IMR-90 (cell line): ENCODE results near the gene SLC16A8. TPM values are rescaled to one million over a fixed set of nuclear protein-coding genes. Genes with fewer than 3 reads are reported as not detected.

Experiments used
- ATAC-seq: fragments of 200-7000 bp; cut with Tn5 transposase; 2 replicates; pipeline ENCODE4 v1.9.1; 2020; ENCODE audit warnings: low read depth, mild to moderate bottlenecking, moderate library complexity
- BruUV-seq: library from RNA; stranded (reverse); fragments of 400-500 nt; replicated peaks from 2 replicates; lab custom pipeline; 2021; lab: Mats Ljungman, UMichigan
- CTCF ChIA-PET: fragments of 300-600 bp; formaldehyde crosslinking; extraction: SDS; loops from one replicate; lab custom pipeline; 2021; ENCODE audit warnings: antibody characterized with exemption; lab: Yijun Ruan, JAX
- POLR2A ChIA-PET: fragments of 300-600 bp; sonication (Branson Sonifier 250); formaldehyde crosslinking; loops from one replicate; lab custom pipeline; 2022; ENCODE audit warnings: antibody characterized with exemption; ENCODE audit not compliant: unreplicated experiment; lab: Charles Lee
- DNase-seq: peaks from one replicate; pipeline ENCODE4 v3.0.0; 2013
- H2AFZ ChIP-seq: replicated peaks from 2 replicates; pipeline ENCODE3; 2013; ENCODE audit warnings: low read length, mild to moderate bottlenecking; ENCODE audit not compliant: poor library complexity
- H2AK5ac ChIP-seq: 2 replicates; pipeline ENCODE4 v1.6.1; 2013; ENCODE audit warnings: low read depth, low read length, inconsistent platforms
- H2AK9ac ChIP-seq: replicated peaks from 2 replicates; pipeline ENCODE3; 2013; ENCODE audit warnings: mild to moderate bottlenecking, low read depth, low read length, moderate library complexity; ENCODE audit not compliant: poor library complexity
- H2BK120ac ChIP-seq: 2 replicates; pipeline ENCODE4 v1.6.1; 2013; ENCODE audit warnings: low read depth, low read length, inconsistent platforms
- H2BK15ac ChIP-seq: 3 replicates; pipeline ENCODE4 v1.6.1; 2013; ENCODE audit warnings: low read depth, low read length, inconsistent platforms
- H2BK20ac ChIP-seq: 2 replicates; pipeline ENCODE4 v1.6.1; 2013; ENCODE audit warnings: low read depth, mild to moderate bottlenecking, inconsistent platforms, low read length, moderate library complexity
- H2BK5ac ChIP-seq: 2 replicates; pipeline ENCODE4 v1.6.1; 2013; ENCODE audit warnings: mild to moderate bottlenecking, low read depth, low read length, inconsistent platforms; ENCODE audit not compliant: poor library complexity, severe bottlenecking
- H3K14ac ChIP-seq: replicated peaks from 2 replicates; pipeline ENCODE4 v1.6.1; 2013; ENCODE audit warnings: low read depth, low read length, inconsistent platforms
- H3K18ac ChIP-seq: 2 replicates; pipeline ENCODE4 v1.6.1; 2013; ENCODE audit warnings: low read depth, low read length, control low read depth
- H3K23ac ChIP-seq: 2 replicates; pipeline ENCODE4 v1.6.1; 2013; ENCODE audit warnings: low read depth, low read length, inconsistent platforms
- H3K27ac ChIP-seq: 2 replicates; pipeline ENCODE4 v1.5.1; 2013; ENCODE audit warnings: mild to moderate bottlenecking, control low read depth, low read length; ENCODE audit not compliant: insufficient read depth
- H3K27me3 ChIP-seq: 2 replicates; pipeline ENCODE4 v1.6.1; 2013; ENCODE audit warnings: low read length; ENCODE audit not compliant: control insufficient read depth, insufficient read depth
- H3K36me3 ChIP-seq: 2 replicates; pipeline ENCODE4 v1.6.1; 2013; ENCODE audit warnings: low read length, mixed read lengths; ENCODE audit not compliant: control insufficient read depth, insufficient read depth
- H3K4ac ChIP-seq: 2 replicates; pipeline ENCODE4 v1.6.1; 2013; ENCODE audit warnings: low read depth, low read length, inconsistent platforms
- H3K4me1 ChIP-seq: 2 replicates; pipeline ENCODE4 v1.6.1; 2013; ENCODE audit warnings: low read length, mixed read lengths; ENCODE audit not compliant: control insufficient read depth, insufficient read depth
- H3K4me2 ChIP-seq: 2 replicates; pipeline ENCODE4 v1.6.1; 2013; ENCODE audit warnings: low read depth, mild to moderate bottlenecking, control low read depth, low read length, moderate library complexity
- H3K4me3 ChIP-seq: 2 replicates; pipeline ENCODE4 v1.5.1; 2013; ENCODE audit warnings: low read depth, mild to moderate bottlenecking, control low read depth, low read length, moderate library complexity; ENCODE audit not compliant: insufficient read depth
- H3K56ac ChIP-seq: 2 replicates; pipeline ENCODE4 v1.6.1; 2013; ENCODE audit warnings: low read length, inconsistent platforms; ENCODE audit not compliant: insufficient read depth; ENCODE audit errors: extremely low read depth
- H3K79me1 ChIP-seq, 2 experiments: 2 replicates each; pipeline ENCODE4 v1.6.1; 2013; ENCODE audit warnings: low read length in 2 of 2, inconsistent platforms in 1 of 2, low read depth in 1 of 2
- H3K9ac ChIP-seq: 2 replicates; pipeline ENCODE4 v1.6.1; 2013; ENCODE audit warnings: low read depth, low read length, control low read depth
- H3K9me1 ChIP-seq: 2 replicates; pipeline ENCODE4 v1.6.1; 2013; ENCODE audit warnings: low read length, inconsistent platforms; ENCODE audit not compliant: insufficient read depth
- H3K9me3 ChIP-seq: 2 replicates; pipeline ENCODE4 v1.6.1; 2013; ENCODE audit warnings: low read length; ENCODE audit not compliant: control insufficient read depth, insufficient read depth
- H4K20me1 ChIP-seq: 2 replicates; pipeline ENCODE4 v1.6.1; 2013; ENCODE audit warnings: low read length, inconsistent platforms; ENCODE audit not compliant: insufficient read depth
- H4K5ac ChIP-seq: 2 replicates; pipeline ENCODE4 v1.6.1; 2013; ENCODE audit warnings: mild to moderate bottlenecking, low read depth, low read length, control low read depth
- H4K8ac ChIP-seq, 2 experiments: 2 replicates each; pipeline ENCODE4 v1.6.1; 2013; ENCODE audit warnings: low read depth in 2 of 2, low read length in 2 of 2, control low read depth in 1 of 2, inconsistent platforms in 1 of 2
- H4K91ac ChIP-seq: 2 replicates; pipeline ENCODE4 v1.6.1; 2013; ENCODE audit warnings: low read depth, low read length, inconsistent platforms; ENCODE audit not compliant: insufficient read depth
- CEBPB ChIP-seq: IDR thresholded peaks from 2 replicates; pipeline ENCODE4 v1.6.1; 2012; ENCODE audit warnings: low read depth, low read length, improper control_type of control experiment
- MAZ ChIP-seq: IDR thresholded peaks from 2 replicates; pipeline ENCODE4 v1.6.1; 2012; ENCODE audit warnings: low read depth, mild to moderate bottlenecking, low read length, improper control_type of control experiment, moderate library complexity, borderline replicate concordance
- NFE2L2 ChIP-seq: fragments of 150-350 bp; IDR thresholded peaks from 2 replicates; pipeline ENCODE4 v1.6.1; 2016; ENCODE audit warnings: low read depth, mild to moderate bottlenecking, low read length
- RAD21 ChIP-seq: IDR thresholded peaks from 2 replicates; pipeline ENCODE4 v1.6.1; 2012; ENCODE audit warnings: low read length, improper control_type of control experiment
- WGBS, 2 experiments: methylation state at CpG; one replicate each; pipeline versions ENCODE4 v1.1.5 to v1.1.7; 2013; ENCODE audit warnings: missing lambda C conversion rate in 2 of 2; ENCODE audit not compliant: insufficient read length in 1 of 2; ENCODE audit errors: extremely low coverage in 2 of 2; 5-methylcytosine and 5-hydroxymethylcytosine counted together
- dilution Hi-C: fragments of 300-500 bp; cut with HindIII; formaldehyde crosslinking; loops from one replicate; pipeline ENCODE4 v1.14.3; 2018; ENCODE audit warnings: low sequenced_read_pairs; ENCODE audit not compliant: unreplicated experiment
- in situ Hi-C: fragments of 300-500 bp; cut with MboI; formaldehyde crosslinking; loops from 3 replicates; pipeline ENCODE4 v1.14.3; 2019; ENCODE audit warnings: low sequenced_read_pairs, inconsistent platforms, mixed read lengths
- intact Hi-C: fragments of 100-400 bp; cut with micrococcal nuclease; formaldehyde crosslinking; loops from 2 replicates; pipeline ENCODE4 v1.10.0; 2022
- polyA plus RNA-seq, 3 experiments: library from polyadenylated mRNA; depleted of rRNA; stranded (reverse); fragments of >200 nt; gene quantifications; 2 replicates each; pipeline ENCODE4 v1.2.3, GENCODE V29; 2012; ENCODE audit warnings: low replicate concordance in 1 of 3
- total RNA-seq: library from RNA; depleted of rRNA; stranded (reverse); fragments of >200 nt; gene quantifications from 2 replicates; pipeline ENCODE4 v1.2.3, GENCODE V29; 2012

SLC16A8 gene
- total and polyA plus RNA-seq, 2 of the 4 experiments (the other 2 are of a cell fraction) = not detected

DNA sequence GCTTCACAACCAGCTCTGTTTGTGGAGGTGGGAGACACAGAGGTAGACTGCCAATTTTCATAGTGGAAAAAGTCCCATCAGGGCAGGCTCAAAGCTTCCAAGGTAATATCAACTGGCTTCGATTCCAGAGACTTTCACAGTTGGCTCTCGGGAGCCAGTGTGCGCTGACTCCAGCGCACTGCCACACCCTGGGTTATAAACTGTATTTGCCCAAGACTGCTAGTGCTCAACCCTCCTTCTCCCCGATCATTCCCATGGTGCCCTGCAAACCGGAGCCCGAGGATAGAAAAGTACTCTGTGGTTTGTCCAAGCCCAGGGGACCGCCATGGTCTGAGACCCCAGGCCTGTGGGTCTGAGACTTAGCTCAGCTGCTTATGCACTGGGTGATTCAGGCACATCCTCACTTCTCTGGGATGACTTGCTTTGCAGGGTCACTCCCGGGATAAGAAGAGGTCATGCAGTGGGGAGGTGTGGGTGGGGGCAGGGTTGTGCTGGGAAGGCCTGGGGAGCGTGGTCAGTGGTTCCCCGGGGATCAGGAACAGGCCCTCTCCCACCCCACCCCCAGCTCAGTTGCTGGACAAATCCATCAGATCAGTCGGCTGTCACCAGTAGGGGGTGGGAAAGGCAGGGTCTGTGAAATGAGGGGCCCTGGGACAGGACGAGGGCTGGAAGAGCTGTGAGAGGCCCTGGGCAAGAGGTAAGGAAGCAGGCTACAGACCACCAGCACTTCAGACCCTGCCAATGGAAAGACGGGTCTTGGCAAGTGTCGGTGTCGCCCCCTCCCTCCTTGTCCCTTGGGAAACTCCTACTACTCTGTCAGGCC lies 53.5 kb downstream of the SLC16A8 start:
- DNase-seq = peak; percentile 26
- no peak overlapping the region for H2AFZ ChIP-seq

More for the DNA sequence above, 53.5 kb downstream of the SLC16A8 start:
- no peak overlapping the region for H3K4me3 ChIP-seq
- ChIA-PET POLR2A (interaction anchor here (0.6 kb wide), 1 partner anchor 162 kb away, joined by 8 read pairs; no protein-coding TSS in a partner anchor), CTCF (no interaction called here)
- no peak overlapping the region for H3K23ac ChIP-seq
- no peak overlapping the region for H3K18ac ChIP-seq
- H2BK15ac ChIP-seq = no peak overlapping the region
- no TSS peak for BruUV-seq
- H3K4ac ChIP-seq = 0 out of 2 replicates have a peak overlapping the region, but pooled peaks have one; percentile 5
- peaks cover 15% of the 10 kb centered on the region for H3K27me3 ChIP-seq
- H2BK120ac ChIP-seq = no peak overlapping the region
- H3K9me3 ChIP-seq = no peaks in the 10 kb centered on the region
- H3K4me2 ChIP-seq = no peak overlapping the region
- no peak overlapping the region for H3K27ac ChIP-seq
- no peak overlapping the region for H3K14ac ChIP-seq
- 84% methylated on average over 4 of the region's 16 CpGs; no CpG with 5 or more reads in 1 of the 2 experiments for WGBS, 2 experiments
- dilution Hi-C loops = no loop called here
- H3K9me1 ChIP-seq = peaks cover 6% of the 10 kb centered on the region
- peaks cover 23% of the 10 kb centered on the region for H3K4me1 ChIP-seq
- H3K36me3 ChIP-seq = no peaks in the 10 kb centered on the region
- H3K79me1 ChIP-seq = no peaks in the 10 kb centered on the region; a peak in 1 of 4 replicates
- no peak overlapping the region for H4K5ac ChIP-seq
- ATAC-seq = no peak
- H3K9ac ChIP-seq = no peak overlapping the region
- H4K91ac ChIP-seq = no peak overlapping the region
- no peak overlapping the region for H4K8ac ChIP-seq
- in situ Hi-C loops = no loop called here
- no peaks in the 10 kb centered on the region for H4K20me1 ChIP-seq
- peak overlapping the region; percentile 31 for H2AK9ac ChIP-seq
- no peak overlapping the region for H2BK5ac ChIP-seq
- TF ChIP-seq MAZ = no peak
- no peak for TF ChIP-seq CEBPB
- no peak for TF ChIP-seq RAD21
- TF ChIP-seq NFE2L2 = no peak
- H3K56ac ChIP-seq = no peak overlapping the region
- intact Hi-C loops = no loop called here
- peak overlapping the region; percentile 34; the same call in 1 of the 2 replicates for H2AK5ac ChIP-seq
- no peak overlapping the region for H2BK20ac ChIP-seq
